Measurements from ENCODE around the gene THUMPD3. TPM values are rescaled to one million over a fixed set of nuclear protein-coding genes. Genes with fewer than 3 reads are reported as not detected.

Gene THUMPD3
- total and polyA plus RNA-seq, 2 donors (not counting 1 experiment from before 2014, with no cell fraction given) = 57.8 to 59.9 TPM

- H3K4me2 ChIP-seq (ENCODE audit: extremely low read depth, insufficient read depth, low read length) = no peak overlapping the region
- H4K20me1 ChIP-seq (ENCODE audit: control insufficient read depth, extremely low read depth, insufficient read depth, low read length) = no peaks in the 10 kb centered on the region
- no peak overlapping the region for H3K4me3 ChIP-seq (replicated peaks in 1 of 4; ENCODE audit: control extremely low read depth in 1 of 4, insufficient read depth in 1 of 4, low read depth in 3 of 4, low read length in 4 of 4)
- DNase-seq (ENCODE audit: low read depth in 2 of 2) = peak in 1 of 2 donors; percentile 20
- H3K9me3 ChIP-seq (ENCODE audit: control insufficient read depth, insufficient read depth, low read depth, low read length) = no peaks in the 10 kb centered on the region
- no peak for TF ChIP-seq CTCF (conservative IDR thresholded peaks at IDR 0.05 in 1 of 2, IDR thresholded peaks at IDR 0.05 in 1 of 2; ENCODE audit: low read depth in 1 of 2, low read length in 2 of 2)
- no peak for TF ChIP-seq EZH2 (IDR thresholded peaks at IDR 0.05; ENCODE audit: low read length, missing control alignments)
- H3K4me1 ChIP-seq (ENCODE audit: control insufficient read depth, extremely low read depth, insufficient read depth, low read length) = no peaks in the 10 kb centered on the region
- no peak overlapping the region for H3K27ac ChIP-seq (ENCODE audit: insufficient read depth, low read length)
- peaks cover 19% of the 10 kb centered on the region for H3K79me2 ChIP-seq (ENCODE audit: control insufficient read depth, insufficient read depth, low read length)
- H3K36me3 ChIP-seq (ENCODE audit: control insufficient read depth, insufficient read depth, low read length) = peaks cover 4% of the 10 kb centered on the region
- H3K9ac ChIP-seq (ENCODE audit: insufficient read depth, low read length) = no peak overlapping the region
- H2AFZ ChIP-seq (ENCODE audit: low read length) = no peak overlapping the region
- no peaks in the 10 kb centered on the region for H3K27me3 ChIP-seq (ENCODE audit: control insufficient read depth, insufficient read depth, low read length)
Observed at GRCh38 chr3:9385187-9386077, 22.6 kb downstream of the THUMPD3 start.

GRCh38 chr3:9386078-9386459 lies 23.2 kb downstream of the THUMPD3 start:
- H3K27ac ChIP-seq (ENCODE audit: insufficient read depth, low read length) = no peak overlapping the region
- H2AFZ ChIP-seq (ENCODE audit: low read length) = no peak overlapping the region
- H3K4me2 ChIP-seq (ENCODE audit: extremely low read depth, insufficient read depth, low read length) = no peak overlapping the region
- no peak overlapping the region for H3K9ac ChIP-seq (ENCODE audit: insufficient read depth, low read length)
- H3K9me3 ChIP-seq (ENCODE audit: control insufficient read depth, insufficient read depth, low read depth, low read length) = no peaks in the 10 kb centered on the region
- no peaks in the 10 kb centered on the region for H3K27me3 ChIP-seq (ENCODE audit: control insufficient read depth, insufficient read depth, low read length)
- TF ChIP-seq CTCF (conservative IDR thresholded peaks at IDR 0.05 in 1 of 2, IDR thresholded peaks at IDR 0.05 in 1 of 2; ENCODE audit: low read depth in 1 of 2, low read length in 2 of 2) (no peak), EZH2 (IDR thresholded peaks at IDR 0.05; ENCODE audit: low read length, missing control alignments) (no peak)
- no peak overlapping the region for H3K4me3 ChIP-seq (replicated peaks in 1 of 4; ENCODE audit: control extremely low read depth in 1 of 4, insufficient read depth in 1 of 4, low read depth in 3 of 4, low read length in 4 of 4)
- no peaks in the 10 kb centered on the region for H3K4me1 ChIP-seq (ENCODE audit: control insufficient read depth, extremely low read depth, insufficient read depth, low read length)
- DNase-seq (ENCODE audit: low read depth in 2 of 2) = no peak
- H3K36me3 ChIP-seq (ENCODE audit: control insufficient read depth, insufficient read depth, low read length) = peaks cover 4% of the 10 kb centered on the region
- no peaks in the 10 kb centered on the region for H4K20me1 ChIP-seq (ENCODE audit: control insufficient read depth, extremely low read depth, insufficient read depth, low read length)
- peaks cover 25% of the 10 kb centered on the region for H3K79me2 ChIP-seq (ENCODE audit: control insufficient read depth, insufficient read depth, low read length)

- no peak for TF ChIP-seq CTCF (conservative IDR thresholded peaks at IDR 0.05 in 1 of 2, IDR thresholded peaks at IDR 0.05 in 1 of 2; ENCODE audit: low read depth in 1 of 2, low read length in 2 of 2)
- no peak for TF ChIP-seq EZH2 (IDR thresholded peaks at IDR 0.05; ENCODE audit: low read length, missing control alignments)
- Histone ChIP-seq H3K4me1 (ENCODE audit: control insufficient read depth, extremely low read depth, insufficient read depth, low read length) (no peaks in the 10 kb centered on the region), H3K9me3 (ENCODE audit: control insufficient read depth, insufficient read depth, low read depth, low read length) (no peaks in the 10 kb centered on the region), H2AFZ (ENCODE audit: low read length) (no peak overlapping the region), H3K4me3 (replicated peaks in 1 of 4; ENCODE audit: control extremely low read depth in 1 of 4, insufficient read depth in 1 of 4, low read depth in 3 of 4, low read length in 4 of 4) (no peak overlapping the region), H3K9ac (ENCODE audit: insufficient read depth, low read length) (no peak overlapping the region), H3K4me2 (ENCODE audit: extremely low read depth, insufficient read depth, low read length) (no peak overlapping the region), H3K79me2 (ENCODE audit: control insufficient read depth, insufficient read depth, low read length) (peaks cover 32% of the 10 kb centered on the region), H4K20me1 (ENCODE audit: control insufficient read depth, extremely low read depth, insufficient read depth, low read length) (no peaks in the 10 kb centered on the region), H3K27ac (ENCODE audit: insufficient read depth, low read length) (no peak overlapping the region), H3K27me3 (ENCODE audit: control insufficient read depth, insufficient read depth, low read length) (no peaks in the 10 kb centered on the region), H3K36me3 (ENCODE audit: control insufficient read depth, insufficient read depth, low read length) (peaks cover 6% of the 10 kb centered on the region)
- DNase-seq (ENCODE audit: low read depth in 2 of 2) = no peak
Observed at GRCh38 chr3:9386501-9387321, 23.9 kb downstream of the THUMPD3 start.
